ENCODE data around the gene KCNJ4.
"Not testable (repeated sequence)": the region's sequence is repeated elsewhere in the genome, so short reads cannot be mapped to it uniquely, and the experiment has no call there.

GRCh38 chr22:38400256-38400655, 54.7 kb downstream of the KCNJ4 start:
- TF ChIP-seq CTCF (conservative IDR thresholded peaks at IDR 0.05; ENCODE audit: low read depth, low read length); EZH2 (IDR thresholded peaks at IDR 0.05; ENCODE audit: low read length, unreplicated experiment); EZH2phosphoT487 (IDR thresholded peaks at IDR 0.05; ENCODE audit: borderline replicate concordance, low read length): not testable (repeated sequence)
